IPS DF 6.9 (cell line): Measurements from ENCODE around the gene ZSWIM6.
"Not testable (repeated sequence)": the region's sequence is repeated elsewhere in the genome, so short reads cannot be mapped to it uniquely, and the experiment has no call there.

Experiments
- DNase-seq: peaks from one replicate; pipeline ENCODE4 v3.0.0-alpha.2; 2013; ENCODE audit warnings: low read depth, low spot score
- H3K27ac ChIP-seq: one replicate; pipeline ENCODE4 v1.5.1; 2013; ENCODE audit warnings: low read length, control low read depth
- H3K27me3 ChIP-seq: 2 replicates; pipeline ENCODE4 v1.6.1; 2013; ENCODE audit warnings: mild to moderate bottlenecking, low read length; ENCODE audit not compliant: control insufficient read depth, insufficient read depth
- H3K36me3 ChIP-seq: 2 replicates; pipeline ENCODE4 v1.6.1; 2013; ENCODE audit warnings: low read length; ENCODE audit not compliant: control insufficient read depth, insufficient read depth
- H3K4me1 ChIP-seq: 2 replicates; pipeline ENCODE4 v1.6.1; 2013; ENCODE audit warnings: low read length; ENCODE audit not compliant: control insufficient read depth, insufficient read depth
- H3K4me3 ChIP-seq: 2 replicates; pipeline ENCODE4 v1.5.1; 2013; ENCODE audit warnings: mild to moderate bottlenecking, low read length
- H3K9me3 ChIP-seq: 2 replicates; pipeline ENCODE4 v1.6.1; 2013; ENCODE audit warnings: low read length, inconsistent platforms; ENCODE audit not compliant: control insufficient read depth, insufficient read depth
- WGBS: extraction: QIAGEN DNeasy Blood & Tissue Kit; methylation state at CpG from one replicate; pipeline ENCODE4 v1.1.7; 2013; ENCODE audit warnings: mixed read lengths, missing lambda C conversion rate; ENCODE audit not compliant: insufficient read length, insufficient coverage; 5-methylcytosine and 5-hydroxymethylcytosine counted together

Gene ZSWIM6

GRCh38 chr5:61417851-61418250, 85.8 kb downstream of the ZSWIM6 start:
- Histone ChIP-seq H3K27ac (no peak overlapping the region), H3K4me1 (0 out of 2 replicates have a peak, but pooled peaks cover 2% of the 10 kb centered on the region), H3K9me3 (no peaks in the 10 kb centered on the region), H3K4me3 (no peak overlapping the region), H3K27me3 (no peaks in the 10 kb centered on the region), H3K36me3 (no peaks in the 10 kb centered on the region)
- WGBS, result no CpG with 5 or more reads among the region's 1 CpG
- DNase-seq, result no peak

GRCh38 chr5:61419106-61419505, 87.0 kb downstream of the ZSWIM6 start:
- no CpG with 5 or more reads among the region's 2 CpGs for WGBS
- Histone ChIP-seq H3K9me3 (no peaks in the 10 kb centered on the region), H3K4me1 (0 out of 2 replicates have a peak, but pooled peaks cover under 1% of the 10 kb centered on the region), H3K27ac (no peak overlapping the region), H3K36me3 (no peaks in the 10 kb centered on the region), H3K4me3 (no peak overlapping the region), H3K27me3 (no peaks in the 10 kb centered on the region)
- DNase-seq, result no peak

GRCh38 chr5:61420016-61420415, 88.0 kb downstream of the ZSWIM6 start:
- H3K27ac ChIP-seq, result no peak overlapping the region
- no peak for DNase-seq
- no CpG with 5 or more reads among the region's 1 CpG for WGBS

GRCh38 chr5:61421262-61421661, 89.2 kb downstream of the ZSWIM6 start:
- H3K27ac ChIP-seq, DNase-seq, H3K4me1 ChIP-seq, H3K27me3 ChIP-seq, H3K9me3 ChIP-seq, H3K4me3 ChIP-seq, H3K36me3 ChIP-seq: not testable (repeated sequence)

More at GRCh38 chr5:61420016-61420415, 88.0 kb downstream of the ZSWIM6 start:
- Histone ChIP-seq H3K27me3 (no peaks in the 10 kb centered on the region), H3K9me3 (no peaks in the 10 kb centered on the region), H3K36me3 (no peaks in the 10 kb centered on the region), H3K4me3 (no peak overlapping the region), H3K4me1 (no peaks in the 10 kb centered on the region)

GRCh38 chr5:61423487-61424145, 91.6 kb downstream of the ZSWIM6 start:
- no peak overlapping the region for H3K27ac ChIP-seq
- WGBS, result 100% methylated on average over 2 of the region's 3 CpGs
- DNase-seq, result no peak
- H3K9me3 ChIP-seq, result no peaks in the 10 kb centered on the region
- H3K4me1 ChIP-seq, result 0 out of 2 replicates have a peak, but pooled peaks cover 1% of the 10 kb centered on the region
- no peaks in the 10 kb centered on the region for H3K27me3 ChIP-seq
- no peaks in the 10 kb centered on the region for H3K36me3 ChIP-seq
- no peak overlapping the region for H3K4me3 ChIP-seq

- no peaks in the 10 kb centered on the region for H3K36me3 ChIP-seq
- H3K4me1 ChIP-seq, result 0 out of 2 replicates have a peak, but pooled peaks cover 1% of the 10 kb centered on the region
- H3K27me3 ChIP-seq, result no peaks in the 10 kb centered on the region
- no peak overlapping the region for H3K4me3 ChIP-seq
- H3K9me3 ChIP-seq, result no peaks in the 10 kb centered on the region
- no CpG with 5 or more reads among the region's 1 CpG for WGBS
- DNase-seq, result no peak
- H3K27ac ChIP-seq, result no peak overlapping the region
Measured at GRCh38 chr5:61425918-61426317, 93.9 kb downstream of the ZSWIM6 start.

- H3K4me1 ChIP-seq, result peaks cover 1% of the 10 kb centered on the region; the same call in 1 of the 2 replicates
- H3K27ac ChIP-seq, result no peak overlapping the region
- H3K27me3 ChIP-seq, result no peaks in the 10 kb centered on the region
- DNase-seq, result no peak
- H3K9me3 ChIP-seq, result no peaks in the 10 kb centered on the region
- H3K36me3 ChIP-seq, result no peaks in the 10 kb centered on the region
- WGBS, result no CpG with 5 or more reads among the region's 1 CpG
- no peak overlapping the region for H3K4me3 ChIP-seq
Measured at GRCh38 chr5:61429906-61430305, 97.8 kb downstream of the ZSWIM6 start.

GRCh38 chr5:61431923-61432620, 100.0 kb downstream of the ZSWIM6 start:
- no peaks in the 10 kb centered on the region for H3K9me3 ChIP-seq
- WGBS, result no CpG with 5 or more reads among the region's 6 CpGs
- H3K36me3 ChIP-seq, result no peaks in the 10 kb centered on the region
- H3K4me1 ChIP-seq, result peaks cover 1% of the 10 kb centered on the region; the same call in 1 of the 2 replicates
- no peak overlapping the region for H3K4me3 ChIP-seq
- H3K27ac ChIP-seq, result no peak overlapping the region
- DNase-seq, result no peak
- no peaks in the 10 kb centered on the region for H3K27me3 ChIP-seq

- no peaks in the 10 kb centered on the region for H3K36me3 ChIP-seq
- WGBS, result no CpG with 5 or more reads among the region's 2 CpGs
Measured at GRCh38 chr5:61435368-61435767, 103.3 kb downstream of the ZSWIM6 start.

GRCh38 chr5:61438298-61438970, 106.4 kb downstream of the ZSWIM6 start:
- no peak for DNase-seq
- no peaks in the 10 kb centered on the region for H3K4me1 ChIP-seq
- no peaks in the 10 kb centered on the region; the same call in 1 of the 2 replicates for H3K9me3 ChIP-seq
- H3K4me3 ChIP-seq, result no peak overlapping the region
- WGBS, result 100% methylated on average over 1 of the region's 3 CpGs
- no peaks in the 10 kb centered on the region for H3K36me3 ChIP-seq
- no peak overlapping the region for H3K27ac ChIP-seq
- no peaks in the 10 kb centered on the region for H3K27me3 ChIP-seq

More at GRCh38 chr5:61435368-61435767, 103.3 kb downstream of the ZSWIM6 start:
- Histone ChIP-seq H3K27ac (no peak overlapping the region), H3K4me1 (no peaks in the 10 kb centered on the region; the same call in 1 of the 2 replicates), H3K4me3 (no peak overlapping the region), H3K9me3 (no peaks in the 10 kb centered on the region), H3K27me3 (no peaks in the 10 kb centered on the region)
- DNase-seq, result no peak
